Measurements from ENCODE around the gene NDUFS8. TPM values are rescaled to one million over a fixed set of nuclear protein-coding genes. Genes with fewer than 3 reads are reported as not detected.

Gene NDUFS8
- total RNA-seq, 1 experiment from 2014 or later = 221 TPM

DNA sequence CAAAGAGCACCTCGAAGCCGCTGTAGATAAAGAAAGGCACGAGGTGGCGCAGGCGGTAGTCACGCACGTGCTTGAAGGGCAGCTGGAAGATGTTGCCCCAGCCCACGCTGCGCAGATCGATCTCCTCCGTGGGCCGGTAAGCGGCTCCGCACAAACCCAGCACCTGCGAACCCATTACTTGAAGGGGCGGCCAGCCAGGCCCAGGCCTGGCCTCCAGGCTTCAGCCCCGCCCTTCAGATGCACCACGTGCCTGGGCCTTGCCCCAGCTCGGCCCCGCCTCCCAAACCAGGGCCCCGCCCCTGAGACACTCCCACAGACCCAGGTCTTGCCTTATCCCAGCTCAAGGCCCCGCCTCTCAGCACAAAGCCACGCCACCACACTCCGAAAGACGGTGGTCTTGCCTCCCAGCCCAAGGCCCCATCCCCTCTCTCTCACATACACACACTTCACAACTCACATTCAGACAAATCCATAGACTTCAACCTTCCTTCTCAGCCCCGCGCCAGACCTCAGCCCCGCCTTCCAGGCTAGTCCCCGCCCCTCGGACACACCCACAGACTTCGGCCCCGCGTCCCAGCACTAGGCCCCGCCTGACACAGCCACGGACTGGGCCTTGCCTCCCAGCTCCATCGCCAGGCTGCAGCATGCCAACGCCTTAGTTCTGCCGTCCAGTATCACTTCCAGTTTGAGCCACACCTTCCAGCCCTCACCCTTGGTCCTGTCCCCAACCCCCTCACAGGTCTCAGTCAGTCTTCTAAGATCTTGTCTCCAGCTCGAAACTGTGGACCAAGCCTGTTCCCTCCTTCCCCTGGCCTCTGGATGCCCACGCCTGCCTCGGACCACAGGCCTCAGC is 33.6 kb upstream of the NDUFS8 start (continued):
- TF ChIP-seq, protein P1, sequence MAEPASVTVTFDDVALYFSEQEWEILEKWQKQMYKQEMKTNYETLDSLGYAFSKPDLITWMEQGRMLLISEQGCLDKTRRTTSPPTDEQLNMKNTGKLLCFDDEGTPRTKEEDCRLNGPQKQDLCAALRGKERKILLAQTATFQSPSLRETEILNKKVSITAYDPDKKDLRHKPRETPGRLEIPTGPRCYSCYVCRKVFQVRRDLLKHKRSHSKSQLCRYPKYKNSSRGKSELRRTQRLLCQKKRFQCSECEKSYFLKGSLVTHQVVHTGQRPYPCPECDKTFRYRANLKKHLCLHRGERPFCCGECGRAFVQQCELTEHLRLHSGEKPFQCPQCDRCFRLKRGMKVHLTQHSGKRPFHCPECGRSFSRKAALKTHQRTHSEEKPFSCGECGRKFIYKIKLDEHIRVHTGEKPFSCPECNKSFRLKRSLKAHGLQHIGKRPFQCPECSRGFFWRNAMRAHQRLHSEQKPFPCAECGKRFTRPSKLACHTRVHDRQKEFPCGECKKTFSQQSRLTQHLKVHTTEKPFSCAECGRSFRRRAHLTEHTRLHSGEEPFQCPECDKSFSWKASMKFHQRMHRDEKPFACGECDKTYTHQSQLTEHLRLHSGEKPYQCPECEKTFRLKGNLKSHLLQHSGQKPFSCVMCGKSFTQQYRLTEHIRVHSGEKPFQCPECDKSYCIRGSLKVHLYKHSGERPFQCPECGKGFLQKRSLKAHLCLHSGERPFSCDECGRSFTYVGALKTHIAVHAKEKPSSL (CRISPR knock-in tag; conservative IDR thresholded peaks at IDR 0.05) = no peak
- TF ChIP-seq FOXK1 (CRISPR knock-in tag; IDR thresholded peaks at IDR 0.05) = no peak; the same call in 1 of the 2 replicates
- peak; percentile 76; the same call in 1 of the 2 replicates for TF ChIP-seq SP1 (CRISPR knock-in tag; conservative IDR thresholded peaks at IDR 0.05)

DNA sequence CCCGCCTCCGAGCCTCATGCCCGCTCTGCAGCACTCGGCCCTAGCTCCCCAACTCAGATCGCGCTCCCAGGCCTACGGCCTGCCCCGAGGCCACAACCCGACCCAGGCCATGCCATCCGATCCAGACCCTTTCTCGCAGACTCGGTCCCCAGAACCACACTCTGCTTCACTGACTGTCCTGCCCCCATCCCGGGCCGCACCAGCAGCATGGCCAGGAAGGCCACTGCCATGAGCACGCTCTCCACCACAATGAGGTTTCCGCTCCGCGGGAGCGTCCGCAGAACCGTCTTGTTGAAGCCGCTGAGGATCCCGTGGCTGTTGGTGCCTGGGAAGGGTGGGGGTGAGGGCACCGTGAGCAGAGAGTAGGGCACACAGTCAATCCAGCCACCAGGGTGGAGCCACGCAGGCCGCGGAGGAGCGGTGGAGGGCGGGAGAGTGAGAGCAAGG is 33.0 kb upstream of the NDUFS8 start:
- H3K36me3 Mint-ChIP-seq = peaks cover 2% of the 10 kb centered on the region

DNA sequence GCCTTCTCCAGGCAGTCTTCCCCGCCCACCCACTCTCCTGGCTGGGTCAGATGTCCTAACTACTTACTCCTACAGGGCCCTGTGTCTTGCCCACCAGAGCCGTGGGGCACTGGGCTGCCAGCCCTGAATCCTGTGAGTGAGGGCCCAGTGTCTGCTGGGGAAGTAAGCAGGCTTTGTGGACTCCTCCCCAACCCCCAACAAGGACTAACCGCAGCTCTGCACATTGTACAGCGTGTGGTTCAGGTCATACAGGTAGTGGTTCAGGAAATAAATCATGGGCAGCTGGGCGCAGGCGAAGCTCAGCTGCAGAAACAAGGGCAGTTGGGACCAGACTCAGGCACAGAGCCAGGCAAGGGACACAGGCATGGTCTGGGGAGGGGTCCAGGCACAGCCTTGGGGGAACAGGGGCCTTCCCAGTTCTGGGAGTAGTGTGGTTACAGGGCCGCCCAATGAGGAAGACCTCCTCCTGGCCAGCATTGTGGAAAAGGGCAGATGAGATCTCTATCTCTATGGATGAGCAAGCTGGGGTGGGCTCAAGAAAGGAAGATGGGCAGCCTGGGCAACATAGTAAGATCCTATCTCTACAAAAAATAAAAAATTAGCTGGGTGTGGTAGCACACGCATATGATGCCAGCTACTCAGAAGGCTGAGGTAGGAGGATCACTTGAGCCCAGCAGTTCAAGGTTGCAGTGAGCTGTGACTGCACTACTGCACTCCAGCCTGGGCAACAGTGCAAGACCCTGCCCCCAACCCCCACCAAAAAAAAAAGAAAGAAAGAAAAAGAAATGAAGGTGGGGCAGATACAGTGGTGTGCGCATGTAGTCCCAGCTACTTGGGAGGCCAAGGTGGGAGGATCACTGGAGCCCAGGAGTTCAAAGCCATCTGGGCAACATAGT is 32.1 kb upstream of the NDUFS8 start:
- no peaks in the 10 kb centered on the region for H3K9me3 Mint-ChIP-seq
- POLR2A ChIA-PET = no interaction called here
- no peak overlapping the region for H3K4me3 Mint-ChIP-seq
- no peak overlapping the region for H3K27ac Mint-ChIP-seq
- TF ChIP-seq ZNF121 (CRISPR knock-in tag; IDR thresholded peaks at IDR 0.05) = peak; percentile 56; the same call in 1 of the 2 replicates
- TF ChIP-seq ZNF396 (CRISPR knock-in tag; IDR thresholded peaks at IDR 0.05; ENCODE audit: borderline replicate concordance) = no peak
- H3K27me3 Mint-ChIP-seq (ENCODE audit: low read depth) = peaks cover 5% of the 10 kb centered on the region
- no peak for ATAC-seq
- H3K36me3 Mint-ChIP-seq = peaks cover 2% of the 10 kb centered on the region
- DNase-seq (ENCODE audit: low spot score) = no peak
- CTCF ChIA-PET = interaction anchor here (2.1 kb wide), 1 partner anchor 210 kb away, joined by 5 read pairs; no protein-coding TSS in a partner anchor
- peaks cover 26% of the 10 kb centered on the region for H3K4me1 Mint-ChIP-seq

More for the DNA sequence above, 33.0 kb upstream of the NDUFS8 start:
- ChIA-PET CTCF (interaction anchor here (0.7 to 2.1 kb wide), 9 partner anchors 13 to 368 kb away, joined by 3 to 17 read pairs (median 5); partner anchors contain the start of genes ALDH3B1, NDUFS8 and NUDT8), POLR2A (no interaction called here)
- Mint-ChIP-seq H3K9me3 (no peaks in the 10 kb centered on the region), H3K4me3 (peak overlapping the region; percentile 75; the same call in 1 of the 2 replicates), H3K4me1 (peaks cover 20% of the 10 kb centered on the region), H3K27me3 (ENCODE audit: low read depth) (peaks cover 5% of the 10 kb centered on the region), H3K27ac (peak overlapping the region; percentile 67; the same call in 1 of the 2 replicates)
- ATAC-seq = no peak; the same call in 1 of the 2 replicates
- TF ChIP-seq NR1H2 (CRISPR knock-in tag; IDR thresholded peaks at IDR 0.05) (no peak), PRRX2 (CRISPR knock-in tag; IDR thresholded peaks at IDR 0.05) (no peak), SOX15 (CRISPR knock-in tag; IDR thresholded peaks at IDR 0.05) (no peak), ELF4 (CRISPR knock-in tag; IDR thresholded peaks at IDR 0.05; ENCODE audit: low read depth) (no peak), ZNF232 (CRISPR knock-in tag; IDR thresholded peaks at IDR 0.05) (no peak)
- TF ChIP-seq, protein P2, sequence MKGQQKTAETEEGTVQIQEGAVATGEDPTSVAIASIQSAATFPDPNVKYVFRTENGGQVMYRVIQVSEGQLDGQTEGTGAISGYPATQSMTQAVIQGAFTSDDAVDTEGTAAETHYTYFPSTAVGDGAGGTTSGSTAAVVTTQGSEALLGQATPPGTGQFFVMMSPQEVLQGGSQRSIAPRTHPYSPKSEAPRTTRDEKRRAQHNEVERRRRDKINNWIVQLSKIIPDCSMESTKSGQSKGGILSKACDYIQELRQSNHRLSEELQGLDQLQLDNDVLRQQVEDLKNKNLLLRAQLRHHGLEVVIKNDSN (CRISPR knock-in tag; IDR thresholded peaks at IDR 0.05) = no peak
- TF ChIP-seq, protein P3, sequence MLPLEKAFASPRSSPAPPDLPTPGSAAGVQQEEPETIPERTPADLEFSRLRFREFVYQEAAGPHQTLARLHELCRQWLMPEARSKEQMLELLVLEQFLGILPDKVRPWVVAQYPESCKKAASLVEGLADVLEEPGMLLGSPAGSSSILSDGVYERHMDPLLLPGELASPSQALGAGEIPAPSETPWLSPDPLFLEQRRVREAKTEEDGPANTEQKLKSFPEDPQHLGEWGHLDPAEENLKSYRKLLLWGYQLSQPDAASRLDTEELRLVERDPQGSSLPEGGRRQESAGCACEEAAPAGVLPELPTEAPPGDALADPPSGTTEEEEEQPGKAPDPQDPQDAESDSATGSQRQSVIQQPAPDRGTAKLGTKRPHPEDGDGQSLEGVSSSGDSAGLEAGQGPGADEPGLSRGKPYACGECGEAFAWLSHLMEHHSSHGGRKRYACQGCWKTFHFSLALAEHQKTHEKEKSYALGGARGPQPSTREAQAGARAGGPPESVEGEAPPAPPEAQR (CRISPR knock-in tag; IDR thresholded peaks at IDR 0.05) = no peak
- no peak for DNase-seq (ENCODE audit: low spot score)

DNA sequence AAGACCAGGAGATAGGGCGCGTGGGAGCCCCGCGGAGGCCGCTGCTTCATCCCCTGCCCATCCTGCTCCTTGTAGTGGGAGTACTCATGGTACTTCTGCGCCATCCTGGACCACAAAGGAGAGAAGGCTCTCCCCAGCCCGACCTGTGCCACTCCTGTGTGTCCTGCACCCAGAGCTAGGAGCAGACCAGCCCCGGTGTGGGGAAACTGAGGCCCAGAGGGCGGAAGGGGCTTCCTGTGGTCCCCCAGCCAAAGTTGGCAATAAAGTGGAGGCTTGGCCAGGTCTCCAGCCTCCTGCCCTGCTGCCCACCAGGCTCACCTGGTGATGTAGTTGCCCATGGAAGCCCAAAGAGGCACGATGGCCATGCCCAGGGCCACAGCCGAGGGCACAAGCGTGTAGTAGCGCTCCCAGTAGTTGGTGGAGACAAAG is 31.3 kb upstream of the NDUFS8 start:
- Mint-ChIP-seq H3K36me3 (peaks cover 2% of the 10 kb centered on the region), H3K27me3 (ENCODE audit: low read depth) (peaks cover 2% of the 10 kb centered on the region), H3K27ac (no peak overlapping the region), H3K4me3 (no peak overlapping the region), H3K4me1 (peaks cover 24% of the 10 kb centered on the region), H3K9me3 (no peaks in the 10 kb centered on the region)
- ChIA-PET CTCF (no interaction called here), POLR2A (no interaction called here)
- no peak for ATAC-seq
- no peak for DNase-seq (ENCODE audit: low spot score)
- no peak for TF ChIP-seq EMX1 (CRISPR knock-in tag; IDR thresholded peaks at IDR 0.05)
- TF ChIP-seq, protein P4, sequence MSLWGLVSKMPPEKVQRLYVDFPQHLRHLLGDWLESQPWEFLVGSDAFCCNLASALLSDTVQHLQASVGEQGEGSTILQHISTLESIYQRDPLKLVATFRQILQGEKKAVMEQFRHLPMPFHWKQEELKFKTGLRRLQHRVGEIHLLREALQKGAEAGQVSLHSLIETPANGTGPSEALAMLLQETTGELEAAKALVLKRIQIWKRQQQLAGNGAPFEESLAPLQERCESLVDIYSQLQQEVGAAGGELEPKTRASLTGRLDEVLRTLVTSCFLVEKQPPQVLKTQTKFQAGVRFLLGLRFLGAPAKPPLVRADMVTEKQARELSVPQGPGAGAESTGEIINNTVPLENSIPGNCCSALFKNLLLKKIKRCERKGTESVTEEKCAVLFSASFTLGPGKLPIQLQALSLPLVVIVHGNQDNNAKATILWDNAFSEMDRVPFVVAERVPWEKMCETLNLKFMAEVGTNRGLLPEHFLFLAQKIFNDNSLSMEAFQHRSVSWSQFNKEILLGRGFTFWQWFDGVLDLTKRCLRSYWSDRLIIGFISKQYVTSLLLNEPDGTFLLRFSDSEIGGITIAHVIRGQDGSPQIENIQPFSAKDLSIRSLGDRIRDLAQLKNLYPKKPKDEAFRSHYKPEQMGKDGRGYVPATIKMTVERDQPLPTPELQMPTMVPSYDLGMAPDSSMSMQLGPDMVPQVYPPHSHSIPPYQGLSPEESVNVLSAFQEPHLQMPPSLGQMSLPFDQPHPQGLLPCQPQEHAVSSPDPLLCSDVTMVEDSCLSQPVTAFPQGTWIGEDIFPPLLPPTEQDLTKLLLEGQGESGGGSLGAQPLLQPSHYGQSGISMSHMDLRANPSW (CRISPR knock-in tag; conservative IDR thresholded peaks at IDR 0.05; ENCODE audit: low read depth) = no peak
- TF ChIP-seq, protein P5, sequence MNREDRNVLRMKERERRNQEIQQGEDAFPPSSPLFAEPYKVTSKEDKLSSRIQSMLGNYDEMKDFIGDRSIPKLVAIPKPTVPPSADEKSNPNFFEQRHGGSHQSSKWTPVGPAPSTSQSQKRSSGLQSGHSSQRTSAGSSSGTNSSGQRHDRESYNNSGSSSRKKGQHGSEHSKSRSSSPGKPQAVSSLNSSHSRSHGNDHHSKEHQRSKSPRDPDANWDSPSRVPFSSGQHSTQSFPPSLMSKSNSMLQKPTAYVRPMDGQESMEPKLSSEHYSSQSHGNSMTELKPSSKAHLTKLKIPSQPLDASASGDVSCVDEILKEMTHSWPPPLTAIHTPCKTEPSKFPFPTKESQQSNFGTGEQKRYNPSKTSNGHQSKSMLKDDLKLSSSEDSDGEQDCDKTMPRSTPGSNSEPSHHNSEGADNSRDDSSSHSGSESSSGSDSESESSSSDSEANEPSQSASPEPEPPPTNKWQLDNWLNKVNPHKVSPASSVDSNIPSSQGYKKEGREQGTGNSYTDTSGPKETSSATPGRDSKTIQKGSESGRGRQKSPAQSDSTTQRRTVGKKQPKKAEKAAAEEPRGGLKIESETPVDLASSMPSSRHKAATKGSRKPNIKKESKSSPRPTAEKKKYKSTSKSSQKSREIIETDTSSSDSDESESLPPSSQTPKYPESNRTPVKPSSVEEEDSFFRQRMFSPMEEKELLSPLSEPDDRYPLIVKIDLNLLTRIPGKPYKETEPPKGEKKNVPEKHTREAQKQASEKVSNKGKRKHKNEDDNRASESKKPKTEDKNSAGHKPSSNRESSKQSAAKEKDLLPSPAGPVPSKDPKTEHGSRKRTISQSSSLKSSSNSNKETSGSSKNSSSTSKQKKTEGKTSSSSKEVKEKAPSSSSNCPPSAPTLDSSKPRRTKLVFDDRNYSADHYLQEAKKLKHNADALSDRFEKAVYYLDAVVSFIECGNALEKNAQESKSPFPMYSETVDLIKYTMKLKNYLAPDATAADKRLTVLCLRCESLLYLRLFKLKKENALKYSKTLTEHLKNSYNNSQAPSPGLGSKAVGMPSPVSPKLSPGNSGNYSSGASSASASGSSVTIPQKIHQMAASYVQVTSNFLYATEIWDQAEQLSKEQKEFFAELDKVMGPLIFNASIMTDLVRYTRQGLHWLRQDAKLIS (CRISPR knock-in tag; IDR thresholded peaks at IDR 0.05; ENCODE audit: borderline replicate concordance) = no peak

Measured in WTC11 (cell line).